Lung microvascular endothelial cell (primary cell): ENCODE data around the gene KIF2C. TPM values are rescaled to one million over a fixed set of nuclear protein-coding genes. Genes with fewer than 3 reads are reported as not detected.
"Not testable (repeated sequence)": the region's sequence is repeated elsewhere in the genome, so short reads cannot be mapped to it uniquely, and the experiment has no call there.

Experiments used
- DNase-seq, 2 donors: peaks; one replicate each; pipeline versions ENCODE4 v3.0.0 to v3.0.0-alpha.2; 2010; ENCODE audit warnings: low read depth in 2 of 2
- total RNA-seq: library from RNA; depleted of rRNA; stranded (reverse); fragments of >200 nt; gene quantifications from 2 replicates; pipeline ENCODE4 v1.2.1, GENCODE V29; 2014

Gene KIF2C
- total RNA-seq, 1 donor from 2014 or later = 3.6 TPM

DNA sequence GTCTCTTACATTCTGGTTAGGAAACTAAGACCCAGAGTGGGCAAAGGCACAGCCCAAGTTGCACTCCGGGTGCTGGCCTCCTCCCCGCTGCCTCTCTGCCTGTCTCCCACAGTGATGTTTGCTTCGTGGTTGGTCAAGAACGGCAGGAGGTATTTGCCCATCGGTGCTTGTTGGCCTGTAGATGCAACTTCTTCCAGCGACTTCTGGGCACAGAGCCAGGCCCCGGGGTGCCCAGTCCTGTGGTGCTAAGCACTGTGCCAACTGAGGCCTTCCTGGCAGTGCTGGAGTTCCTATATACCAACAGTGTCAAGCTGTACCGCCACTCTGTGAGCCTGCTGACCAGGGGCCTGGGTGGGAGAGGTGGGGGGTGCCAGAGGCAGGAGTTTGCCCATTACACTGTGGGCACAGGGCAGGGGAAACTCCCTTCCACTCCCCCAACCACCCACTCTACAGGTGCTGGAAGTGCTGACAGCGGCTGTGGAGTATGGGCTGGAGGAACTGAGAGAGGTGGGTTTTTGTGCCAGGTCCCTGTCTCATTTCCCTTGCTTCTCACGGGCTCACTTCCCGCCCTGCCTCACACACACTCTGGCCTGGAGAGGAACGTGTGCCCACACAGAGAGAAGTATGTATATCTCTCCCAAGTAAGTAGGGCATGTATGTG, 70.6 kb downstream of the KIF2C start:
- DNase-seq = peak; percentile 41 to 53

DNA sequence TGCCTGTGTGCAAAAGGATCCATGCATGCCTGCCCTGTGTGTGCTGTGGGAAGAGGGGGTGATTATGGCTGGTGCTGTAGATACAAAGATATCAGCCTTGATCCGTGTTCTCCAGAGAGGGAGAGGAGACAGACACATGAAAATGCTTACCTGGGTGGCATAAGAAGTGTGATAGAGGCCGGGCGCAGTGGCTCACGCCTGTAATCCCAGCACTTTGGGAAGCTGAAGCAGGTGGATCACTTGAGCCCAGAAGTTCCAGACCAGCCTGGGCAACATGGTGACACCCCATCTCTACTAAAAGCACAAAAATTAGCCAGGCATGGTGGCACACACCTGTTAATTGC, 71.1 kb downstream of the KIF2C start:
- not testable (repeated sequence) for DNase-seq

DNA sequence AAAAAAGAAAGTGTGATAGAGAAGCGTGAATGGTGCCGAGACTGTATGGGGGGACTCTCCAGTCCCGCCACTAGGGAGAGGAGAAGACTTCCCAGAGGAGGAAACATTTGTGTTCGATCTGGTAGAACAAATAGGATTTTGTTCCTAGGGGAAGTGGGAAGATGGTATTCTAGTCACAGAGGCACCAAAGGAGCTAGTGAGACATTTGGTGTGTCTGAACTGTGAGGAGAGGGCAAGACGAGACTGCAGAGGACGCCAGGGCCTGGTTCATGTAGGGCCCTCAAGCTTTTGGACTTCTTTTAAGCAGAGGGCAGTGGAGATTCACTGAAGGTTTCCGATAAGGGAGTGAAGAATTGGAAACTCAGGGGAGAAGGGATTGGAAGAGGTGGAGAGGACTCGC, 71.6 kb downstream of the KIF2C start:
- no peak for DNase-seq

DNA sequence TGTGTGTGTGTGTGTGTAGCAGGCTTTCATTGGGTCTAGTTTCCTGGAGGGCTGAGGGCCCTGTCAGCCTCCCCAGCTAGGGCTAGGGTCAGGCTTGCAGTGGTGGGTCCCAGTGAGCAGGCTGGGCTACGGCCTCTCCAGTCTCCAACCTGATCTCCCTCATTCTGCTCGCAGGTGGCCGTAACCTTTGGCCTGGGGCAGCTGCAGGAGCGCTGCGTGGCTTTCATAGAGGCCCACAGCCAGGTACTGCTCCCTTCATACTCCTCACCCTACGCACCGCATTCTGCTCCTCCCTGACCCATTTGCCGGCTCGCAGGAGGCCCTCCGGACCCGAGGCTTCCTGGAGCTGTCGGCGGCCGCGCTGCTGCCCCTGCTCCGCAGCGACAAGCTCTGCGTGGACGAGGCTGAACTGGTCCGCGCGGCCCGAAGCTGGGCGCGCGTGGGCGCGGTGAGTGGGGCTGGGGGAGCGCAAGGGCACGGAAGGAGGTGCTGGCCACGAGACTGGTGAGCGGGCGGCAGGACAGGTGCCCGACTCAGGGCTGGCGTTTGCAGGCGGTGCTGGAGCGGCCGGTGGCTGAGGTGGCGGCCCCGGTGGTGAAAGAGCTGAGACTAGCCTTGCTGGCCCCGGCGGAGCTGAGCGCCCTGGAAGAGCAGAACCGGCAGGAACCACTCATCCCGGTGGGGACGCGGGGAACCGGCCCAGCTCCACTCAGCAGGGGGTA, 73.3 kb downstream of the KIF2C start:
- DNase-seq = no peak

DNA sequence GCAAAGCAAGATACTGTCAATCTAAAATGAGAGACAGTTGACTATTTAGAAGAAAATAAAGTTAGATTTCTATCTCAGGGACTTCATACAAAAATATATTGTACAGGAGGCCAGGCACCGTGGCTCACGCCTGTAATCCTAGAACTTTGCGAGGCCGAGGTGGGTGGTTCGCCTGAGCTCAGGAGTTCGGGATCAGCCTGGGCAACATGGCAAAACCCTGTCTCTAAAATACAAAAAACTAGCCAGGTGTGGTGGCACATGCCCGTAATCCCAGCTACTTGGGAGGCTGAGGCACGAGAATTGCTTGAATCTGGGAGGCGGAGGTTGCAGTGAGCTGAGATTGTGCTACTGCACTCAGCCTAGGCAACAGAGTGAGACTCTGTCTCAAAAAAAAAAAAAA, 76.3 kb downstream of the KIF2C start:
- DNase-seq = not testable (repeated sequence)

DNA sequence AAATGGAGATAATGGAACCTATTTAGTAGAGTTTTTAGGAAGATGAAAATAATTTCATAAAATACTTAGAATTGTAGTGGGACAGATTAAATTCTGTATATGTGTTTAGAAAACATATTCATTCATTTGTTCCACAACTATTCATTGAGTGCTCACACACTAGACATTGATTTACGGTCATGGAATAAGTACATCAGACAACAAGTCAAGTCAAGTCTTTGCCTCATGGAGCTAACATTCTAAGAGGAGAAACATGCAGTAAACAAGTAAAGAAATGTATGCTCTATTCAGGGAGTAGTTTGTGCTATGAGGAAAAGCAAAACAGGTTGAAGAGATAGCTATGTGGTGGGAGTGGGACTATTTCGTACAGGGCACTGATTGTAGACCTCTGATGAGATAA, 77.7 kb downstream of the KIF2C start:
- DNase-seq = no peak

Other genes with a start within 250 kb of the KIF2C start
- gene TMEM53, start 65.4 kb upstream of the KIF2C start, total RNA-seq = 1.7 and 3.8 TPM in 2 replicates
- gene ARMH1, start 65.1 kb upstream of the KIF2C start, total RNA-seq = under 0.01 TPM in 1 of 2 replicates, not detected in the other
- gene RNU5D-1, start 8.7 kb upstream of the KIF2C start, total RNA-seq = not detected in 2 replicates
- 1,295 and 1,557 TPM in 2 replicates for gene RPS8, start 35.7 kb downstream of the KIF2C start, total RNA-seq
- gene BEST4, start 48.3 kb downstream of the KIF2C start, total RNA-seq = under 0.01 TPM in 1 of 2 replicates, not detected in the other
- 10.0 and 22.4 TPM in 2 replicates for gene PLK3, start 60.5 kb downstream of the KIF2C start, total RNA-seq
- gene DYNLT4, start 67.5 kb downstream of the KIF2C start, total RNA-seq = under 0.01 and 0.40 TPM in 2 replicates
- 4.4 and 6.0 TPM in 2 replicates for gene BTBD19, start 68.7 kb downstream of the KIF2C start, total RNA-seq
- gene PTCH2, start 103.4 kb downstream of the KIF2C start, total RNA-seq = under 0.01 TPM in 2 replicates
- gene EIF2B3, start 246.8 kb downstream of the KIF2C start, total RNA-seq = 15.3 and 16.1 TPM in 2 replicates